ENCODE data around the gene IPO4.

Gene IPO4

GRCh38 chr14:24195186-24196070 lies 6.8 kb upstream of the IPO4 start, which contains the start of gene TM9SF1 (continued):
- TF ChIP-seq ZNF2 (tag by site-specific recombination; IDR thresholded peaks at IDR 0.05) (0 out of 2 replicates have a peak, but pooled peaks have one; percentile 63), GLIS1 (tag by site-specific recombination; IDR thresholded peaks at IDR 0.05) (peak; percentile 87), ZNF132 (tag by site-specific recombination; IDR thresholded peaks at IDR 0.05; ENCODE audit: borderline replicate concordance) (no peak), ZNF175 (tag by site-specific recombination; IDR thresholded peaks at IDR 0.05) (no peak), MEIS1 (CRISPR knock-in tag; IDR thresholded peaks at IDR 0.05; ENCODE audit: borderline replicate concordance) (no peak; the same call in 1 of the 2 replicates), ZNF366 (tag by site-specific recombination; conservative IDR thresholded peaks at IDR 0.05) (no peak), ZNF580 (tag by site-specific recombination; IDR thresholded peaks at IDR 0.05) (peak; percentile 82), PRDM2 (tag by site-specific recombination; IDR thresholded peaks at IDR 0.05; ENCODE audit: borderline replicate concordance) (0 out of 2 replicates have a peak, but pooled peaks have one; percentile 65), KLF8 (tag by site-specific recombination; IDR thresholded peaks at IDR 0.05) (peak; percentile 83; the same call in 1 of the 2 replicates), ZNF398 (tag by site-specific recombination; IDR thresholded peaks at IDR 0.05) (peak; percentile 23), SETDB1 (IDR thresholded peaks at IDR 0.05; ENCODE audit: insufficient read length, low read length) (peak; percentile 19), ZNF518A (tag by site-specific recombination; conservative IDR thresholded peaks at IDR 0.05; ENCODE audit: low read depth) (peak; percentile 57; the same call in 1 of the 2 replicates), ZNF423 (tag by site-specific recombination; IDR thresholded peaks at IDR 0.05) (peak; percentile 100), INSM2 (tag by site-specific recombination; IDR thresholded peaks at IDR 0.05) (peak; percentile 23; the same call in 1 of the 2 replicates), ZNF76 (tag by site-specific recombination; IDR thresholded peaks at IDR 0.05; ENCODE audit: borderline replicate concordance, low read depth) (peak; percentile 88), ZFP3 (tag by site-specific recombination; IDR thresholded peaks at IDR 0.05; ENCODE audit: low read depth) (no peak), ZBTB49 (tag by site-specific recombination; IDR thresholded peaks at IDR 0.05; ENCODE audit: low read depth) (no peak), KLF17 (tag by site-specific recombination; IDR thresholded peaks at IDR 0.05) (0 out of 2 replicates have a peak, but pooled peaks have one; percentile 77)
